Measurements from ENCODE around the gene VSTM4. TPM values are rescaled to one million over a fixed set of nuclear protein-coding genes. Genes with fewer than 3 reads are reported as not detected.

VSTM4 gene
- total and polyA plus RNA-seq, 2 donors (not counting 1 experiment from before 2014, with no cell fraction given), result not detected

- ATAC-seq (ENCODE audit: low read depth) (no peak), DNase-seq (no peak)
- H3K4me1 Mint-ChIP-seq, result no peaks in the 10 kb centered on the region
- no peak overlapping the region for H3K27ac Mint-ChIP-seq
- peaks cover 34% of the 10 kb centered on the region for H3K27me3 Mint-ChIP-seq
- peaks cover 0 to 2% (median 1%) of the 10 kb centered on the region in 4 experiments for H3K27me3 ChIP-seq (replicated peaks in 1 of 4; ENCODE audit: control extremely low read depth in 1 of 4, control insufficient read depth in 3 of 4, insufficient read depth in 4 of 4, low read length in 3 of 4)
- no peaks in the 10 kb centered on the region for H4K20me1 ChIP-seq (ENCODE audit: control insufficient read depth, insufficient read depth, low read length, poor library complexity, severe bottlenecking)
- no peaks in the 10 kb centered on the region for H3K9me3 Mint-ChIP-seq (ENCODE audit: insufficient read depth)
- no peak overlapping the region for H3K4me3 ChIP-seq (ENCODE audit: control extremely low read depth in 1 of 5, extremely low read depth in 1 of 5, insufficient read depth in 1 of 5, low read depth in 2 of 5, low read length in 4 of 5)
- WGBS (ENCODE audit: insufficient coverage), result 100% methylated on average over 1 of the region's 3 CpGs
- ChIA-PET CTCF (no interaction called here), POLR2A (no interaction called here)
- H3K4me3 Mint-ChIP-seq, result no peak overlapping the region
- H3K36me3 ChIP-seq (replicated peaks in 1 of 2; ENCODE audit: control extremely low read depth in 1 of 2, control insufficient read depth in 1 of 2, extremely low read depth in 1 of 2, insufficient read depth in 2 of 2, low read length in 1 of 2), result no peaks in the 10 kb centered on the region
- no peaks in the 10 kb centered on the region for H3K79me2 ChIP-seq (ENCODE audit: control insufficient read depth, insufficient read depth, low read length)
- intact Hi-C loops (cut with micrococcal nuclease), result no loop called here
- no peak for TF ChIP-seq EZH2 (IDR thresholded peaks at IDR 0.05; ENCODE audit: borderline replicate concordance, insufficient read depth, low read depth, low read length, poor library complexity, severe bottlenecking)
- H3K9me3 ChIP-seq (ENCODE audit: control extremely low read depth in 1 of 3, control insufficient read depth in 2 of 3, insufficient read depth in 1 of 3, low read length in 2 of 3), result no peaks in the 10 kb centered on the region
- H3K4me1 ChIP-seq (ENCODE audit: control insufficient read depth in 2 of 2, insufficient read depth in 2 of 2, low read length in 2 of 2), result no peaks in the 10 kb centered on the region
- H3K27ac ChIP-seq (ENCODE audit: low read length in 2 of 2), result no peak overlapping the region
- no peak overlapping the region for H2AFZ ChIP-seq (ENCODE audit: insufficient read depth, low read depth, low read length, poor library complexity, severe bottlenecking)
- no peak overlapping the region for H3K9ac ChIP-seq (ENCODE audit: low read length)
- H3K4me2 ChIP-seq (replicated peaks; ENCODE audit: low read depth, low read length, poor library complexity, severe bottlenecking), result no peak overlapping the region
These were observed 64.4 kb downstream of the VSTM4 start for GRCh38 chr10:49050906-49051305.

- no peaks in the 10 kb centered on the region for H3K4me1 ChIP-seq (ENCODE audit: control insufficient read depth in 2 of 2, insufficient read depth in 2 of 2, low read length in 2 of 2)
- intact Hi-C loops (cut with micrococcal nuclease), result no loop called here
- WGBS (ENCODE audit: insufficient coverage), result no CpG with 5 or more reads among the region's 2 CpGs
- H3K9ac ChIP-seq (ENCODE audit: low read length), result no peak overlapping the region
- H3K4me3 Mint-ChIP-seq, result no peak overlapping the region
- H3K4me3 ChIP-seq (ENCODE audit: control extremely low read depth in 1 of 5, extremely low read depth in 1 of 5, insufficient read depth in 1 of 5, low read depth in 2 of 5, low read length in 4 of 5), result no peak overlapping the region
- peaks cover 0 to 2% (median 1%) of the 10 kb centered on the region in 4 experiments for H3K27me3 ChIP-seq (replicated peaks in 1 of 4; ENCODE audit: control extremely low read depth in 1 of 4, control insufficient read depth in 3 of 4, insufficient read depth in 4 of 4, low read length in 3 of 4)
- H2AFZ ChIP-seq (ENCODE audit: insufficient read depth, low read depth, low read length, poor library complexity, severe bottlenecking), result no peak overlapping the region
- H3K4me2 ChIP-seq (replicated peaks; ENCODE audit: low read depth, low read length, poor library complexity, severe bottlenecking), result no peak overlapping the region
- ChIA-PET CTCF (no interaction called here), POLR2A (no interaction called here)
- H3K27ac Mint-ChIP-seq, result no peak overlapping the region
- peaks cover 32% of the 10 kb centered on the region for H3K27me3 Mint-ChIP-seq
- ATAC-seq (ENCODE audit: low read depth) (no peak), DNase-seq (no peak)
- TF ChIP-seq EZH2 (IDR thresholded peaks at IDR 0.05; ENCODE audit: borderline replicate concordance, insufficient read depth, low read depth, low read length, poor library complexity, severe bottlenecking), result no peak
- no peak for TF ChIP-seq CTCF (IDR thresholded peaks at IDR 0.05)
- H4K20me1 ChIP-seq (ENCODE audit: control insufficient read depth, insufficient read depth, low read length, poor library complexity, severe bottlenecking), result no peaks in the 10 kb centered on the region
- no peaks in the 10 kb centered on the region for H3K9me3 Mint-ChIP-seq (ENCODE audit: insufficient read depth)
- H3K4me1 Mint-ChIP-seq, result no peaks in the 10 kb centered on the region
- no peak overlapping the region for H3K27ac ChIP-seq (ENCODE audit: low read length in 2 of 2)
- H3K9me3 ChIP-seq (ENCODE audit: control extremely low read depth in 1 of 3, control insufficient read depth in 2 of 3, insufficient read depth in 1 of 3, low read length in 2 of 3), result no peaks in the 10 kb centered on the region
- H3K79me2 ChIP-seq (ENCODE audit: control insufficient read depth, insufficient read depth, low read length), result no peaks in the 10 kb centered on the region
- H3K36me3 ChIP-seq (replicated peaks in 1 of 2; ENCODE audit: control extremely low read depth in 1 of 2, control insufficient read depth in 1 of 2, extremely low read depth in 1 of 2, insufficient read depth in 2 of 2, low read length in 1 of 2), result no peaks in the 10 kb centered on the region
These were observed 65.0 kb downstream of the VSTM4 start for GRCh38 chr10:49050366-49050765.

Measured in B cell (primary cell).